Spleen (tissue), 11 donors: ENCODE measurements around the gene TMEM214. TPM values are rescaled to one million over a fixed set of nuclear protein-coding genes. Genes with fewer than 3 reads are reported as not detected.

Experiments used
- DNase-seq: peaks from one replicate; pipeline ENCODE4 v3.0.0-alpha.2; 2020
- H3K27ac ChIP-seq, 8 donors: fragments of 200-600 bp; sonication (generic) in 7 of 8; 1 replicate in 4 of 8; 2 replicates in 4 of 8; pipeline versions ENCODE4 v1.5.0 to v1.8.0; 2016 to 2021; ENCODE audit warnings: inconsistent platforms in 4 of 8, mild to moderate bottlenecking in 4 of 8, moderate library complexity in 1 of 8
- H3K27me3 ChIP-seq, 7 donors: fragments of 200-600 bp; sonication (generic) in 6 of 7; replicated peaks in 1 of 7; 1 replicate in 4 of 7; 2 replicates in 3 of 7; pipeline versions ENCODE4 v1.5.0 to v1.8.0; 2016 to 2021; ENCODE audit warnings: inconsistent platforms in 3 of 7, mild to moderate bottlenecking in 1 of 7
- H3K36me3 ChIP-seq, 6 donors: fragments of 200-600 bp; sonication (generic) in 5 of 6; 1 replicate in 4 of 6; 2 replicates in 2 of 6; pipeline versions ENCODE4 v1.5.0 to v1.8.0; 2016 to 2021; ENCODE audit warnings: inconsistent platforms in 2 of 6
- H3K4me1 ChIP-seq, 6 donors: fragments of 200-600 bp; sonication (generic) in 5 of 6; 1 replicate in 3 of 6; 2 replicates in 3 of 6; pipeline versions ENCODE4 v1.5.0 to v1.8.0; 2016 to 2021; ENCODE audit warnings: inconsistent platforms in 3 of 6
- H3K4me3 ChIP-seq, 8 donors: fragments of 200-600 bp; sonication (generic) in 7 of 8; 1 replicate in 4 of 8; 2 replicates in 4 of 8; pipeline versions ENCODE4 v1.5.0 to v1.8.0; 2016 to 2021; ENCODE audit warnings: inconsistent platforms in 4 of 8, mild to moderate bottlenecking in 4 of 8, moderate library complexity in 2 of 8
- H3K9me3 ChIP-seq, 8 donors: fragments of 200-600 bp; sonication (generic) in 7 of 8; 1 replicate in 4 of 8; 2 replicates in 4 of 8; pipeline versions ENCODE4 v1.5.0 to v1.8.0; 2016 to 2021; ENCODE audit warnings: inconsistent platforms in 4 of 8
- CTCF ChIP-seq, 11 experiments: fragments of 200-600 bp in 7 of 11; fragments of 450-650 bp in 4 of 11; sonication (generic) in 4 of 11; IDR thresholded peaks in 8 of 11; conservative IDR thresholded peaks in 3 of 11; 1 replicate in 7 of 11; 2 replicates in 4 of 11; pipeline versions ENCODE4 v1.4.0 to v1.8.0; 2016 to 2021; ENCODE audit warnings: antibody characterized with exemption in 11 of 11, inconsistent platforms in 4 of 11, mild to moderate bottlenecking in 1 of 11
- POLR2A ChIP-seq, 3 donors: fragments of 450-650 bp; IDR thresholded peaks; one replicate each; pipeline ENCODE4 v1.5.1; 2017; ENCODE audit warnings: antibody characterized with exemption in 3 of 3, mild to moderate bottlenecking in 1 of 3
- POLR2AphosphoS5 ChIP-seq, 3 donors: sonication (generic); formaldehyde crosslinking; IDR thresholded peaks; one replicate each; pipeline ENCODE4 v1.5.1; 2017; ENCODE audit warnings: antibody characterized with exemption in 3 of 3
- WGBS, 5 donors: extraction: QIAGEN DNeasy Blood & Tissue Kit in 3 of 5; methylation state at CpG; one replicate each; pipeline versions ENCODE4 v1.1.5 to v1.1.7; 2013 to 2018; 5-methylcytosine and 5-hydroxymethylcytosine counted together
- intact Hi-C: fragments of 100-400 bp; cut with DNase I; formaldehyde crosslinking; loops from one replicate; pipeline ENCODE4 v1.15.0; 2023; ENCODE audit warnings: low total_unique reads
- polyA plus RNA-seq, 3 donors: library from polyadenylated mRNA; stranded (reverse); fragments of 200-250 nt; gene quantifications; one replicate each; pipeline ENCODE4 v1.2.1, GENCODE V29; 2013
- total RNA-seq, 7 donors: library from RNA; depleted of rRNA in 3 of 7; stranded (reverse); fragments of >200 nt in 3 of 7; fragmentation: NEBNext Ultra II Directional in 4 of 7; extraction: Animal tissue kit (Norgen Biotek cat#: 25700) in 4 of 7; gene quantifications; one replicate each; pipeline versions ENCODE4 v1.1.0 to v1.2.1, GENCODE V29; 2016 to 2021
- donor health status: healthy with polysubstance abuse.
- donor health status: DM: no; HTN: no; CAD: no; lungs with moderate emphysema.
- donor health status: DM: no; HTN: no; CAD: no.
- donor health status: Bipolar disorder and iron deficiency.
- donor health status: healthy.
- donor health status: DM: no; HTN: no; CAD: no.
- donor health status: DM: yes; HTN: yes; CAD: no.

The TMEM214 gene
- total and polyA plus RNA-seq, 10 donors = 22.3 to 93.1 (median 68.8) TPM

GRCh38 chr2:27019931-27020855 lies 12.6 kb upstream of the TMEM214 start:
- WGBS, 5 donors = 63 to 79% (median 77%) methylated on average over 9 of the region's 9 CpGs
- TF ChIP-seq POLR2AphosphoS5 (IDR thresholded peaks at IDR 0.05) (peak in 2 of 3 donors; percentile 65 to 70), CTCF (IDR thresholded peaks at IDR 0.05 in 8 of 11, conservative IDR thresholded peaks at IDR 0.05 in 3 of 11) (no peak), POLR2A (IDR thresholded peaks at IDR 0.05) (no peak)
- peaks cover 0 to 30% (median 5%) of the 10 kb centered on the region in 6 donors for H3K4me1 ChIP-seq
- H3K4me3 ChIP-seq = no peak overlapping the region
- peaks cover 0 to 33% (median 7%) of the 10 kb centered on the region in 6 donors for H3K36me3 ChIP-seq
- H3K27me3 ChIP-seq = no peaks in the 10 kb centered on the region
- intact Hi-C loops = loop anchor here (5.0 kb wide), 1 partner anchor 63 kb away; no protein-coding TSS in a partner anchor
- H3K27ac ChIP-seq = peak overlapping the region in 6 of 8 donors; percentile 29 to 76 (median 62)
- no peaks in the 10 kb centered on the region for H3K9me3 ChIP-seq
- no peak for DNase-seq

GRCh38 chr2:27021253-27022049 lies 11.3 kb upstream of the TMEM214 start:
- DNase-seq = no peak
- H3K4me1 ChIP-seq = peaks cover 0 to 18% (median 0%) of the 10 kb centered on the region in 6 donors
- H3K9me3 ChIP-seq = no peaks in the 10 kb centered on the region
- peaks cover 0 to 45% (median 15%) of the 10 kb centered on the region in 6 donors for H3K36me3 ChIP-seq
- intact Hi-C loops = no loop called here
- 78 to 88% (median 86%) methylated on average over 11 of the region's 11 CpGs for whole genome bisulfite sequencing, 5 donors
- no peaks in the 10 kb centered on the region for H3K27me3 ChIP-seq
- peak overlapping the region in 2 of 8 donors; percentile 39 to 43 for H3K27ac ChIP-seq
- H3K4me3 ChIP-seq = no peak overlapping the region
- TF ChIP-seq POLR2A (IDR thresholded peaks at IDR 0.05) (no peak), POLR2AphosphoS5 (IDR thresholded peaks at IDR 0.05) (no peak)

GRCh38 chr2:27023740-27024139 lies 9.0 kb upstream of the TMEM214 start:
- peak in 1 of 3 donors; percentile 19 for TF ChIP-seq POLR2AphosphoS5 (IDR thresholded peaks at IDR 0.05)
- no peak for TF ChIP-seq POLR2A (IDR thresholded peaks at IDR 0.05)
- Histone ChIP-seq H3K9me3 (no peaks in the 10 kb centered on the region), H3K27me3 (no peaks in the 10 kb centered on the region), H3K4me3 (no peak overlapping the region), H3K27ac (no peak overlapping the region), H3K36me3 (peaks cover 0 to 66% (median 16%) of the 10 kb centered on the region in 6 donors), H3K4me1 (peaks cover 0 to 11% (median 0%) of the 10 kb centered on the region in 6 donors)
- no peak for DNase-seq
- intact Hi-C loops = no loop called here
- whole genome bisulfite sequencing, 5 donors = 88 to 96% (median 91%) methylated on average over 7 of the region's 7 CpGs

- no peaks in the 10 kb centered on the region for H3K27me3 ChIP-seq
- TF ChIP-seq CTCF (IDR thresholded peaks at IDR 0.05 in 8 of 11, conservative IDR thresholded peaks at IDR 0.05 in 3 of 11) (no peak), POLR2AphosphoS5 (IDR thresholded peaks at IDR 0.05) (no peak)
Observed at GRCh38 chr2:27024188-27024587, 8.6 kb upstream of the TMEM214 start.

More at GRCh38 chr2:27024188-27024587, 8.6 kb upstream of the TMEM214 start:
- Histone ChIP-seq H3K9me3 (no peaks in the 10 kb centered on the region), H3K4me1 (peaks cover 0 to 12% (median 0%) of the 10 kb centered on the region in 6 donors), H3K27ac (no peak overlapping the region), H3K36me3 (peaks cover 0 to 70% (median 16%) of the 10 kb centered on the region in 6 donors), H3K4me3 (no peak overlapping the region)
- WGBS, 5 donors = 86 to 95% (median 90%) methylated on average over 17 to 18 of the region's 18 CpGs
- intact Hi-C loops = no loop called here
- DNase-seq = no peak
